Cardiac muscle cell (in vitro differentiated cells and primary cell): ENCODE results near the gene PSMA2. TPM values are rescaled to one million over a fixed set of nuclear protein-coding genes. Genes with fewer than 3 reads are reported as not detected.
"Not testable (repeated sequence)": the region's sequence is repeated elsewhere in the genome, so short reads cannot be mapped to it uniquely, and the experiment has no call there.

Experiments used
- DNase-seq, 2 donors: peaks; one replicate each; pipeline versions ENCODE4 v3.0.0 to v3.0.0-alpha.2; 2010 to 2017; ENCODE audit warnings: low read depth in 1 of 2, low spot score in 1 of 2
- H3K27ac ChIP-seq: fragments of 200-600 bp; sonication (generic); 2 replicates; pipeline ENCODE4 v1.5.1; 2016
- H3K27me3 ChIP-seq: fragments of 200-600 bp; sonication (generic); 2 replicates; pipeline ENCODE4 v1.6.0; 2016; ENCODE audit warnings: control low read depth
- H3K36me3 ChIP-seq: fragments of 200-600 bp; sonication (generic); 2 replicates; pipeline ENCODE4 v1.5.1; 2016; ENCODE audit warnings: control low read depth
- H3K4me1 ChIP-seq: fragments of 200-600 bp; sonication (generic); 2 replicates; pipeline ENCODE4 v1.8.1; 2017; ENCODE audit warnings: low read depth, mild to moderate bottlenecking, mixed run types
- H3K4me3 ChIP-seq: fragments of 200-600 bp; sonication (generic); 2 replicates; pipeline ENCODE4 v1.5.1; 2016; ENCODE audit warnings: mild to moderate bottlenecking
- H3K9me3 ChIP-seq: fragments of 200-600 bp; sonication (generic); 2 replicates; pipeline ENCODE4 v1.5.1; 2017; ENCODE audit warnings: low read depth, mild to moderate bottlenecking, control low read depth
- polyA plus RNA-seq: library from polyadenylated mRNA; unstranded; fragments of >200 nt; fragmentation: Nextera tagmentation; extraction: Ambion mirVana; gene quantifications from 2 replicates; pipeline ENCODE4 v1.2.1, GENCODE V29; 2016
- total RNA-seq: library from RNA; depleted of rRNA; stranded (reverse); fragments of >200 nt; gene quantifications from 2 replicates; pipeline ENCODE4 v1.2.3, GENCODE V29; 2016
- TF ChIP-seq, protein P1 (sequence below): IDR thresholded peaks from 2 replicates; pipeline ENCODE4 v1.5.1; 2012; ENCODE audit warnings: low read depth, mild to moderate bottlenecking, low read length

The PSMA2 gene
- total and polyA plus RNA-seq, 2 experiments from 2014 or later = 54.0 to 326 TPM

DNA sequence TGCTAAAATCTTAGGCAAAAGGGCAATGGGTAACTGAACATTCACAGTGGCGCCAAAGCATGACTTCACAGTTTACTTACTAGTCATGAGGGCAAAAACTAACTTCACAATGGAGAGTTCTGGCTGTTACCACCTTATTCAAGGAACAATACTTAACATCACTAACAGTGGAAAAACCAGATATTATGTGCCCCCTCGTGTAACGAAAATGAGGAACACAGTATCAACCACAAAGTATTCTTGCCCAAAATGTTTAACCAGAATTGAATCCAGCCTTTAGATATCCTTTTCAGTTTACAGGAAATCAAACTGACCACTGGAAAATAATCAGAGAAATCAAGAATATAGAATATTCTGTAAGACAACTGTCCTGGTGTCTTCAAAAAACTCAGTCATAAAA, 29.6 kb downstream of the PSMA2 start:
- TF ChIP-seq, protein P1, sequence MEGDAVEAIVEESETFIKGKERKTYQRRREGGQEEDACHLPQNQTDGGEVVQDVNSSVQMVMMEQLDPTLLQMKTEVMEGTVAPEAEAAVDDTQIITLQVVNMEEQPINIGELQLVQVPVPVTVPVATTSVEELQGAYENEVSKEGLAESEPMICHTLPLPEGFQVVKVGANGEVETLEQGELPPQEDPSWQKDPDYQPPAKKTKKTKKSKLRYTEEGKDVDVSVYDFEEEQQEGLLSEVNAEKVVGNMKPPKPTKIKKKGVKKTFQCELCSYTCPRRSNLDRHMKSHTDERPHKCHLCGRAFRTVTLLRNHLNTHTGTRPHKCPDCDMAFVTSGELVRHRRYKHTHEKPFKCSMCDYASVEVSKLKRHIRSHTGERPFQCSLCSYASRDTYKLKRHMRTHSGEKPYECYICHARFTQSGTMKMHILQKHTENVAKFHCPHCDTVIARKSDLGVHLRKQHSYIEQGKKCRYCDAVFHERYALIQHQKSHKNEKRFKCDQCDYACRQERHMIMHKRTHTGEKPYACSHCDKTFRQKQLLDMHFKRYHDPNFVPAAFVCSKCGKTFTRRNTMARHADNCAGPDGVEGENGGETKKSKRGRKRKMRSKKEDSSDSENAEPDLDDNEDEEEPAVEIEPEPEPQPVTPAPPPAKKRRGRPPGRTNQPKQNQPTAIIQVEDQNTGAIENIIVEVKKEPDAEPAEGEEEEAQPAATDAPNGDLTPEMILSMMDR = no peak
- H3K36me3 ChIP-seq = no peaks in the 10 kb centered on the region
- H3K4me1 ChIP-seq = no peaks in the 10 kb centered on the region
- H3K9me3 ChIP-seq = no peaks in the 10 kb centered on the region
- no peak overlapping the region for H3K4me3 ChIP-seq
- DNase-seq = no peak
- no peaks in the 10 kb centered on the region for H3K27me3 ChIP-seq
- H3K27ac ChIP-seq = no peak overlapping the region

DNA sequence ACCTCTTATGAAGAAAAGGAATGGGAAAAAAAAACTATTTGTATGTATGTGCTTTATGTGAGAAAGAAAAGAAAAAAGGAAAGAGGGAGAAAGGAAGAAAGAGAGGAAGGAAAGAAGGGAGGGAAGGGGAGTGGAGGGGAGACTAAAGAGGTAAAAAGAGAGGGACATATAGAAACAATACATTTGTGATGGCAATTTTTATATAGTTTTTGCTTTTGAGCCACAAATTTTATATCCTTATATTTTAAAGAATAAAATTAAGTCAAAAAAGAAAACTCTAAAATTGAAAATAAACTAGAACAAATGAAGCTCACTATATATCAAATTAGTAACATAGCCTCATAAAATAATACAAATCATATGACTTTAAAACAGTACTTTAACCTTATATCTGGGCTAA, 31.1 kb downstream of the PSMA2 start:
- no peak for DNase-seq
- no peaks in the 10 kb centered on the region for H3K9me3 ChIP-seq
- H3K27ac ChIP-seq = no peak overlapping the region
- TF ChIP-seq, protein P1 = no peak
- no peak overlapping the region for H3K4me3 ChIP-seq
- H3K27me3 ChIP-seq = no peaks in the 10 kb centered on the region
- no peaks in the 10 kb centered on the region for H3K4me1 ChIP-seq
- H3K36me3 ChIP-seq = no peaks in the 10 kb centered on the region

DNA sequence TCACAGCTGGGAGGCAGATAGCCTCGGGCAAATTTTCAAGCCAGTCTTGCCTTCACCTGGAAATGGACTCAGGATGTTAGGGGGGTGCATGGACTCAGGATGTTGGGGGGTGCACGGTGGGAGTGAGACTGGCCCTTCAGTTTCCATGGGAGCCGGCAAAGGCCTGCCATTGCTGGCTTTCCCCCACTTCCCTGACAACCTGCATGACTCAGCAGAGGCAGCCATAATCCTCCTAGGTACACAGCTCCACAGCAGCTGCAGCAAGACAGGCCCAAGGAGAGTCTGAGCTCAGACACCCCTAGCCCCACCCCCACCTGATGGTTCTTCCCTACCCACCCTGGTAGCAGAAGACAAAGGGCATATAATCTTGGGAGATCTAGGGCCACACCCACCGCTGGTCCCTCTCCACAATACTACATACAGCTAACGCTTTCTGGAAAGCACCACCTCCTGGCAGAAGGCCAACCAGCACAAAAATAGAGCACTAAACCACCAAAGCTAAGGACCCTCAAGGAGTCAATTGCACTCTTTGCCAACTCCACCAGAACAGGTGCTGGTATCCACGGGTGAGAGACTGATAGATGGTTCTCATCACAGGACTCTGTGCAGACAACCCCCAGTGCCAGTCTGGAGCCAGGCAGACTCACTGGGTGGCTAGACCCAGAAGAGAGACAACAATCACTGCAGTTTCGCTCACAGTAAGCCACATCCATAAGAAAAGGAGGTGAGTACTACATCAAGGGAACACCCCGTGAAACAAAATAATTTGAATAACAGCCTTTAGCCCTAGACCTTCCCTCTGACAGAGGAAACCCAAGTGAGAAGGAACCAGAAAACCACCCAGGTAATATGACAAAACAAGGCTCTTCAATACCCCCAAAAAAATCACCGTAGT, 38.4 kb downstream of the PSMA2 start:
- no peaks in the 10 kb centered on the region for H3K27me3 ChIP-seq
- no peak overlapping the region for H3K4me3 ChIP-seq
- TF ChIP-seq, protein P1 = no peak
- H3K36me3 ChIP-seq = no peaks in the 10 kb centered on the region
- no peak overlapping the region for H3K27ac ChIP-seq
- peaks cover 9% of the 10 kb centered on the region for H3K4me1 ChIP-seq
- H3K9me3 ChIP-seq = no peaks in the 10 kb centered on the region
- no peak for DNase-seq

DNA sequence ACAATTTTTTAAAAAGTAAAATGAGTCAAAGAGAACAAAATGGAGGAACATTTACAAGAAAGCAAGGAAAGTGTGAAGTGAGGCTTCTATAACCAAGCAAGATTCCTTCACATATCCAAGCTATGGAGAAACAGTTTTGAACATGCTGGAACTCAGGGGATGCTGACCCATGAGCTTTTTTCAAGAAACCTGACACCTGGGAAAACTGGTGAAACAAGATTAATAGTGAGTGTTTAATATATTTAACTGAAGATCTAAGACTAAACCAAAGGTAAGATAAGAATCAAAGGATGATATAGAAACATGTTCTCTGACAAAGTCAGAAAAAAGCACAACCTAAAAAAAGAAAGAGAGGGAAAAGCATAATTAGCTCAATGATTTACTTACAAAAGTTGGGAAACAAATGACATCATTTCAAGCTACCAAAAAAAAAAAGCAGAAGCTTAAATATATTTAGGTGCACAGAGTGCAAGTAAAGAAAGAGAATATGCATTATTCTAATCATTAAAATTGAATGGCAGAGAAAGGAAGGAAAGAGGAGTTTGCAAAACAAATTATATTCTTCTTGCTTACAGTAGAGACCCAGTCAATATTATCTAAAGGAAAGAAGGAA, 45.0 kb downstream of the PSMA2 start:
- TF ChIP-seq, protein P1 = no peak
- Histone ChIP-seq H3K27ac (peak overlapping the region; percentile 70), H3K9me3 (no peaks in the 10 kb centered on the region), H3K36me3 (no peaks in the 10 kb centered on the region), H3K4me3 (peak overlapping the region; percentile 24), H3K27me3 (no peaks in the 10 kb centered on the region), H3K4me1 (peaks cover 17% of the 10 kb centered on the region)
- no peak for DNase-seq

DNA sequence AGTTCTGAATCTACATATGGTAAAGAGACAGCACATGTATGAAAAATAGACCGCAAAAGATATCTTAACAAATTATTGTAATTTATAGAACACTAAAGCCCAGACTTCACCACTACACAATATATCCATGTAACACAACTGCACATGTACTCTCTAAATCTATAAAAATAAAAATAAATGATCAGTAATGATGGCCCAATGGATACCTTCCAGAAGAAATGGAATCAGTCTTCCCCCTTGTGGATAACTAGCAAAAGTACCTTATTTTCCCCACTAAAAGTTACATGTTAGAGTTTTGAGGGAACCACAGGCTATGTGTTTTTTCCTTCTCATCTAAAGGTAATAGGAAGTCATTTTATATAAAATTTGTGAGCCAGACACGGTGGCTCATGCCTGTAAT, 45.8 kb downstream of the PSMA2 start:
- Histone ChIP-seq H3K4me1 (peaks cover 17% of the 10 kb centered on the region), H3K36me3 (no peaks in the 10 kb centered on the region), H3K27me3 (no peaks in the 10 kb centered on the region), H3K9me3 (no peaks in the 10 kb centered on the region), H3K27ac (no peak overlapping the region), H3K4me3 (no peak overlapping the region)
- TF ChIP-seq, protein P1 = peak; percentile 41
- DNase-seq = peak in 1 of 2 donors; percentile 30

DNA sequence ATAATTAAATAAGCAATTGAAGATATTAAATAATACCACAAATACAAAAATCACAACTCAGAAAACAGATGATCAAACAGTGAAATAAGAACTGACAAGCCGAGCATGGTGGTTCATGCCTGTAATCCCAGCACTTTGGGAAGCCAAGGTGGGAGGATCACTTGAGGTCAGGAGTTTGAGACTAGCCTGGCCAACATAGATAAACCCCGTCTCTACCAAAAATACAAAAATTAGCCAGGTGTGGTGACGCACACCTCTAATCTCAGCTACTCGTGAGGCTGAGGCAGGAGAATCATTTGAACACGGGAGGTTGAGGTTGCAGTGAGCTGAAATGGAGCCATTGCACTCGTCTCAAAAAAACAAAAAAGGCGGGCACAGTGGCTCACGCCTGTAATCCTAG, 46.8 kb downstream of the PSMA2 start:
- H3K27ac ChIP-seq, H3K4me3 ChIP-seq, H3K27me3 ChIP-seq, H3K36me3 ChIP-seq, DNase-seq, H3K9me3 ChIP-seq: not testable (repeated sequence)
- peaks cover 17% of the 10 kb centered on the region for H3K4me1 ChIP-seq
